ENCODE measurements around the gene CFD.

CFD gene

GRCh38 chr19:906480-906879 lies 47.0 kb downstream of the CFD start:
- DNase-seq (ENCODE audit: low read depth): no peak

- no peak for DNase-seq (ENCODE audit: low read depth)
These were observed 47.9 kb downstream of the CFD start for GRCh38 chr19:907183-907853.

GRCh38 chr19:911197-912033 lies 52.0 kb downstream of the CFD start:
- DNase-seq (ENCODE audit: low read depth): no peak

DNA sequence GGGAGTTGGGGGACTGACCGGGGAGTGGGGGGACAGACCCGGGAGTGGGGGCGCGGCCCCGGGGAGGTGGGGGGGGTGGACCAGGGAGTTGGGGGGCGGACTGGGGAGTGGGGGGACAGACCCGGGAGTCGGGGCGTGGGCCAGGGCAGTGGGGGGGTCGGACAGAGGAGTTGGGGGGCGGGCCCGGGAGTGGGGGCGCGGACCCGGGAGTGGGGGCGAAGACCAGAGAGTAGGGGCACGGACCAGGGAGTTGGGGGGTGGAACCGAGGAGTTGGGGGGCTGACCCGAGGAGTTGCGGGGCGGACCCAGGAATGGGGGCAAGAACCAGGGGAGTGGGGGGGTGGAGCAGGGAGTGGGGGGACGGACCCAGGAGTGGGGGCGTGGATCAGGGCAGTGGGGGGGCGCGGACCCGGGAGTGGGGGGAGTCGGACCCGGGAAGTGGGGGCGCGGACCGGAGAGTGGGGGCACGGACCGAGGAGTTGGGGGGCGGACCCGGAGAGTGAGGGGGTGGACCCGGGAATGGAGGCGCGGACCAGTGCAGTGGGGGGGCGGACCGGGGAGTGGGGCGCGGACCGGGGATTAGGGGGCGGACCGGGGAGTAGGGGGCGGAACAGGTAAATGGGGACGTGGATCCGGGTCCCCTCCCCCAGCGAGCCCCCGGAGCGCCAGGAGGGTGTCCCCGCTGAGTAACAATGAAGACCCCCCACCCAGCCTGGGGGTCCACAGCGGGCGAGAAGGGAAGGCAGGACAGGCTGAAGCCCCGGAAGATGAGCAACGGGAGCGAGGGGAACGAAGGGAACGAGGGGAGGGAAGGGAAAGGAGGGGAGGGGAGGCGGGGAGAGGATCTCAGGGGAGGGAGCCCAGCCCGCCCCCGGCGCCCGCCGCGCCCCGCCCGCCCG lies 53.0 kb downstream of the CFD start:
- DNase-seq (ENCODE audit: low read depth): no peak
